ENCODE measurements around the gene PWP1. TPM values are rescaled to one million over a fixed set of nuclear protein-coding genes. Genes with fewer than 3 reads are reported as not detected.

PWP1 gene
- total and polyA plus RNA-seq, 10 of the 15 experiments (the other 5 are each of a cell fraction or from before 2014, with no cell fraction given): 42.4 to 283 (median 84.6) TPM

GRCh38 chr12:107685360-107686248 is at the start of gene PWP1 (continued):
- TF ChIP-seq NKRF (conservative IDR thresholded peaks at IDR 0.05): peak; percentile 74
- no peak for TF ChIP-seq CEBPB (IDR thresholded peaks at IDR 0.05; ENCODE audit: borderline replicate concordance in 1 of 2, low read depth in 2 of 2, low read length in 2 of 2)
- TF ChIP-seq YY1 (IDR thresholded peaks at IDR 0.05; ENCODE audit: low read depth, low read length): peak; percentile 95
- no peak for TF ChIP-seq CBX3 (IDR thresholded peaks at IDR 0.05; ENCODE audit: borderline replicate concordance, low read depth)
- TF ChIP-seq NFYB (IDR thresholded peaks at IDR 0.05; ENCODE audit: insufficient read depth, low read depth, low read length): 0 out of 2 replicates have a peak, but pooled peaks have one; percentile 12
- no peak for TF ChIP-seq BCLAF1 (IDR thresholded peaks at IDR 0.05)
- TF ChIP-seq MEF2A (IDR thresholded peaks at IDR 0.05; ENCODE audit: insufficient read depth, low read depth, low read length): 0 out of 2 replicates have a peak, but pooled peaks have one; percentile 26
- TF ChIP-seq RCOR1 (conservative IDR thresholded peaks at IDR 0.05; ENCODE audit: low read depth, low read length): no peak
- TF ChIP-seq IRF4 (IDR thresholded peaks at IDR 0.05; ENCODE audit: low read depth, low read length): 0 out of 2 replicates have a peak, but pooled peaks have one; percentile 28
- peak; percentile 67 for TF ChIP-seq CBFB (IDR thresholded peaks at IDR 0.05; ENCODE audit: low read depth)
- peak; percentile 99 for TF ChIP-seq POLR2A (IDR thresholded peaks at IDR 0.05; ENCODE audit: low read depth, low read length)
- peak; percentile 81 for TF ChIP-seq KLF5 (IDR thresholded peaks at IDR 0.05; ENCODE audit: partially characterized antibody)
- peak; percentile 98 for TF ChIP-seq MLLT1 (IDR thresholded peaks at IDR 0.05)
- 0 out of 2 replicates have a peak, but pooled peaks have one; percentile 51 for TF ChIP-seq PKNOX1 (IDR thresholded peaks at IDR 0.05)
- TF ChIP-seq HDAC2 (IDR thresholded peaks at IDR 0.05): peak; percentile 79; the same call in 1 of the 2 replicates
- peak; percentile 63; the same call in 1 of the 2 replicates for TF ChIP-seq PML (IDR thresholded peaks at IDR 0.05; ENCODE audit: low read length)
- no peak for TF ChIP-seq CHD4 (IDR thresholded peaks at IDR 0.05)
- no peak for TF ChIP-seq BCL3 (IDR thresholded peaks at IDR 0.05; ENCODE audit: borderline replicate concordance, insufficient read depth, low read depth, low read length, poor library complexity, severe bottlenecking)
- TF ChIP-seq PAX8 (IDR thresholded peaks at IDR 0.05): peak; percentile 86

Data from GM12878 (cell line).